GM12878 (cell line): ENCODE measurements around the gene KCNK1.

ENCODE experiments used
- E2F4 ChIP-seq: IDR thresholded peaks from 2 replicates; pipeline ENCODE4 v1.6.1; 2012; ENCODE audit warnings: low read depth, low read length, improper control_type of control experiment
- SUZ12 ChIP-seq: fragments of 200-600 bp; sonication (generic); IDR thresholded peaks from one replicate; pipeline ENCODE4 v1.6.1; 2018; ENCODE audit warnings: antibody characterized with exemption, mild to moderate bottlenecking; ENCODE audit not compliant: unreplicated experiment
- TF ChIP-seq, protein P1 (sequence below), 3 experiments: IDR thresholded peaks in 2 of 3; conservative IDR thresholded peaks in 1 of 3; 2 replicates each; pipeline ENCODE4 v1.5.1; 2011; ENCODE audit warnings: low read depth in 3 of 3, low read length in 3 of 3, mild to moderate bottlenecking in 3 of 3, control low read depth in 2 of 3, moderate library complexity in 2 of 3, inconsistent platforms in 1 of 3, mixed read lengths in 1 of 3; ENCODE audit not compliant: control insufficient read depth in 2 of 3, insufficient read depth in 1 of 3; ENCODE audit errors: extremely low read depth in 1 of 3

DNA sequence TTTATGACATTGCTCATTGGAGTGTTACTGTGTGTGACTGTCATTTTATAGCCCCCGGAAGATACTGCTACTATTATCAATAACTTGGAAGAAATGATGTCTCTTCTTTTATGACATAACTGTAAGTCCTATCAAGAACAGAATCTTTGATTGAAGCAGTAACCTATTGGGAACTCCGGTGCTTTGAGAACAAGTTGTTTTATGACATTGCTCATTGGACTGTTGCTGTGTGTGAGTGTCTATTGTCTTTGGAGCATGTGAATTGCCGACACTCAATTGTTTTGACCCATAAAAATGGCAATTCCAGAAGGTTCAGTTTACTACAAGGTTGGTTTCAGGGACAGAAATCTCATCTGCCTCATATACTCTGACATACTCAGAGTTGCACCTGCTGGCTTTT is 8.0 kb downstream of the KCNK1 start:
- TF ChIP-seq, protein P1, sequence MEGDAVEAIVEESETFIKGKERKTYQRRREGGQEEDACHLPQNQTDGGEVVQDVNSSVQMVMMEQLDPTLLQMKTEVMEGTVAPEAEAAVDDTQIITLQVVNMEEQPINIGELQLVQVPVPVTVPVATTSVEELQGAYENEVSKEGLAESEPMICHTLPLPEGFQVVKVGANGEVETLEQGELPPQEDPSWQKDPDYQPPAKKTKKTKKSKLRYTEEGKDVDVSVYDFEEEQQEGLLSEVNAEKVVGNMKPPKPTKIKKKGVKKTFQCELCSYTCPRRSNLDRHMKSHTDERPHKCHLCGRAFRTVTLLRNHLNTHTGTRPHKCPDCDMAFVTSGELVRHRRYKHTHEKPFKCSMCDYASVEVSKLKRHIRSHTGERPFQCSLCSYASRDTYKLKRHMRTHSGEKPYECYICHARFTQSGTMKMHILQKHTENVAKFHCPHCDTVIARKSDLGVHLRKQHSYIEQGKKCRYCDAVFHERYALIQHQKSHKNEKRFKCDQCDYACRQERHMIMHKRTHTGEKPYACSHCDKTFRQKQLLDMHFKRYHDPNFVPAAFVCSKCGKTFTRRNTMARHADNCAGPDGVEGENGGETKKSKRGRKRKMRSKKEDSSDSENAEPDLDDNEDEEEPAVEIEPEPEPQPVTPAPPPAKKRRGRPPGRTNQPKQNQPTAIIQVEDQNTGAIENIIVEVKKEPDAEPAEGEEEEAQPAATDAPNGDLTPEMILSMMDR (IDR thresholded peaks at IDR 0.05 in 2 of 3, conservative IDR thresholded peaks at IDR 0.05 in 1 of 3; ENCODE audit: control insufficient read depth in 2 of 3, extremely low read depth in 1 of 3, insufficient read depth in 1 of 3, low read depth in 3 of 3, low read length in 3 of 3): no peak
- TF ChIP-seq E2F4 (no peak), SUZ12 (no peak)
